NCI-H1105 (cell line): ENCODE data around the gene BMERB1.

Experiments used
- DNase-seq: peaks from one replicate; lab custom pipeline; 2025; lab: John Stamatoyannopoulos, UW

The BMERB1 gene

DNA sequence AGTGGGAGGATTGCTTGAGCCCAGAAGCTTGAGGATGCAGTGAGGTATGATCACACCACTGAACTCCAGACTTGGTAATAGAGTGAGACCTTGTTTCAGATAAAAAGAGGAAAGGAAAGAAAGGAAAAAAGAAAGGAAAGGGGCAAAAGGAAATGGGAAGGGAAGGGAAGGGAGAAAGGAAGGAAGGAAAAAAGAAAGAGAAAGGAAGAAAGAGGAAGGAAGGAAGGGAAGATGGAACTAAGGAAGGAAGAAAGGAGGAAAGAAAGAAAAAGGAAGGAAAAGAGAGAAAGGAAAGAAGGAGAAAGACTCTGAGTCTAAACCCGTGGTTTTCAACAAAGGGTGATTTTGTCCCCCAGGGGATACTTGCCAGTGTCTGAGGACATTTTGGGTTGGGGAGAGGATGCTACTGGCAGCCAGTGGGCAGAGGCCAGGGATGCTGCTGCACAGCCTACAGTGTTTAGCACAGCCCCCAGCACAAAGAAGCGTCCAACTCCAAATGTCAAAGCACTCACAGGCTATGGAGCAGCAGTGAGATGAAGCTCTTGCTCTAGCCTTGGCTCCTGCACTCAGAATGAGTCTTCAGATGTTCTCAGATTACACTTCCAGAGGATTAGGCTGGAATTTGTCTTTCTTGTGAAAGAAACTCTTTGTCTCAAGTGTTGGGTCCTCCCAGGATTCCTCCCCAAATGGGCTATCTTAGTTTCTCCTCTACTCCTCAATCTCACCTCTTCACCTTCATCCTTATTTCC lies 64.2 kb downstream of the BMERB1 start:
- no peak for DNase-seq

DNA sequence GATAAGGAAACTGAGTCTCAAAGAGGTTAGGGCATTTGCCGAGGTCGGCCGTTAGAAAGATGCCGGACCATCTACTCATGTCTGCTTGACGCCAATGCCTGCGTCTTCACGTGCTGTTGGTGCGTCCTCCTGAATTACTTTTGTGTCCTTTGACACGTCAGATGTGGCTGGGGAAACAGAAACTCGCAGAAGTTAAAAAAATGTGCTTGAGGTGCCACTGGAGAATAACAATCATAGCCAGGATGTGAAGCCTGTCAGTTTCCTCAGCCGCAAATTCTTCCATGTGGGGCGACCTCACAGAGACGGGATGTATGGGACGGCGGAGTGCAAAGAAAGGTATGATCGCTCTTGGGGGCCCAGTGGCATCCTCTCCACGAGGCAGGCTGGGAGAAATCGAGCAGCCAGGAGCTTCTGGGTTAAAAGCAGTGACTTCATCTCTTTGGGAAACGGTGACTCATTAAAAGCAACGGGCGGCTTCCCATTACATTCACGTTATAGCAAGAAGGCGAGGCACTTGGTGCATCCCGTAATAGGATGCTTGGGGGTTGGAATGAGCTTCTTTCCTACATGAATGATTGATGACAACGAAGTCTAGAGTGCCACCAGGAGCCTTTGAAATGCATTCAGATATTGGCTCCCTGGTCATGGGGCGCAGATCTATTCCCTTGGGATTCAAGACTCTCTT lies 67.8 kb downstream of the BMERB1 start:
- no peak for DNase-seq

DNA sequence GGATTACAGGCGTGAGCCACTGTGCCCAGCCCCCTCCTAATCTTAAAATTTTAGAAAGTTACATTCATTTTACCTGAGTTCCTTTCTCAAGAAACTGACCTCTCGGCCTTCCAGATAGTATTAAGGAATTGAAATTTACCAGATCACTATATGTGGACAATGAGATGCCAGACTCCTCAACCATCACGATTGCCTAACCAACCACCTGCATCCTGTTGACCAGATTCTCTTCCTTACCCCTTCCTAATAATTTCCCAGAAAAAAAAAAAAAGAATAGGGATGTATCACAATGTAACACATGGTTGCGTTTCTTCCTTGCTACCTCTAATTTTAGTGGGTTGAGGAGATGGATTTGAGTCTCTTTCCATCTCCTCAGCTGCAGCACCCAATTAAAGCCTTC lies 72.1 kb downstream of the BMERB1 start:
- no peak for DNase-seq

DNA sequence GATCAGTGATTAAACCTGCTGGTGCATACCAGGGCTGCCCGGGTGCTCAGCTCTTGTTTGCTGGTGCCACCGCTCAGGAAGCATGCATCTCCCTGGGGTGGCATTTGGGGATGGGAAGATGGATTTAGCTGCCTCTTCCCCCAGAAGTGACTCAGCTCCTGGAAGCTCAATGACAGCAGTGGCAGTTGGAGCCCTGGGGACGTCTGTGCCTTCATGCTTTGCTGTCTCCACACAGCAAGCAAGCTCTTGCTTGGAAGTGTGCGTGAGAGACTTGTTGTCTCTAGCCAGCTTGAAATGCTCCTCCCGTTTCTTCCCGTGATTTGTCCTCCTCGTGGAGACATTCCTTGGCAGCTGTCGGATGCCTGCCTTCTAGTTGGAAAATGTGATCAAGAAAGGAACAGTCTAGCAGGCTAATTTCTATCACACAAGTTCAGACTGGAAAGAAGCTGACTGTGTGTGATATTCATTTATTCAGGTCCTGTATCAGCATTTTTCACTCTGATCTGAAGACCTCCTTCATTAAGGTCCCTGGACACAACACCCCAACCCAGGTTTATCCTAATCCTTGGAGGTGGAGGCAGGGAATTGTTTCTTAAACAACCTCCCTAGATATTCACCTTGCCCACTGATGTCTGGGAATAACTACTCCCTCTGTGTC lies 73.0 kb downstream of the BMERB1 start:
- no peak for DNase-seq

DNA sequence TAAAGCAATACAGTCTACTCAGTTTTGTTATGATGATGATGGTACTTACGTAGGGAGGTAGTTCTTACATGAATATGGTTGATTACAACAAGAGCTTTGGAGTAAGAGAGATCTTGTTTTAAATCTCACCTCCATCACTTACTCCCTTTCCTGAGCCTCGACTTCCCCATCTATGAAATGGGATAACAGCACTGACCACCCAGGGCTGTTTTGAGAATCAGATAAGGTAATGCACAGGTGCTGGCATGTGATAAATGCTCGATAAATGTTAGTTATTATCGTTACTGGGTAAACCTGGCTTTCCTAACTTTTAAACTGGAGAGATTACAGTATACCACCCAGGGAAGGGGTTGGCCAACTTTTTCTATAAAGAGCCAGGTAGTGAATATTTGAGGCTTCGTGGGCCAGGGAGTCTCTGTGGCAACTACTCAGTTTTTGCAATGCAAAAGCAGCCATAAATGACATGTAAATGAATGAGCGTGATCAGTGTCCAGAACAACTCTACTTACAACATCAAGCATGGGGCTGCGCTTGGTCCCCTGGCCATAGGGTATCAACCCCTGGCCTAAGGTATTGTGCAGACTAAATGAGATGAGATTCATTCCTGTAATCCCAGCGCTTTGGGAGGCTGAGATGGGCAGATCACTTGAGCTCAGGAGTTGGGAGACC lies 73.7 kb downstream of the BMERB1 start:
- no peak for DNase-seq

DNA sequence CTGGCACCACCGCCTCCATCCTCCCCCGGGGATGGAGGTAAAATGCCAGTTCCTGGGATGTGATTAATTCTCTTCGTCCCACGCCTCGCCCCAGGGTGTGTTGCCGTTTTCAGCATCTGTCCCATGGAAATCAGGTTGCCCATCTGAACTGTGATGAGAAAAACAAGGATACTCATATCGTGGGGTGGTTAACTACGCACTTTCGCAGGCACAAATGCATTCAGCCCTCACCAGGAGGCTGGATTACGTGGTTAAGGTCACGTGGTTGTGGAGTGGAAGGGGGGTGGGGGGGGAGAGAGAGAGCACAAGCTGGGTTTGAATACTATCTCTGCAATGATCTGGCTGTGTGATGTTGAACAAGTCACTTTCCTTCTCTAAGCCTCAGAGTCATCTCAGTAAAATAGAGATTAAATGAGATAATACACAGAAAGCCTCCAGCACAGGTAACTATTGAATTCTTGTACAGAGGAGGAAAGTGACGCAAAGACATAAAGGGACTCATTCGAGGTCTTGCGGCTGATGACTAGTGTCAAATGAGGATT lies 74.7 kb downstream of the BMERB1 start:
- DNase-seq: no peak

DNA sequence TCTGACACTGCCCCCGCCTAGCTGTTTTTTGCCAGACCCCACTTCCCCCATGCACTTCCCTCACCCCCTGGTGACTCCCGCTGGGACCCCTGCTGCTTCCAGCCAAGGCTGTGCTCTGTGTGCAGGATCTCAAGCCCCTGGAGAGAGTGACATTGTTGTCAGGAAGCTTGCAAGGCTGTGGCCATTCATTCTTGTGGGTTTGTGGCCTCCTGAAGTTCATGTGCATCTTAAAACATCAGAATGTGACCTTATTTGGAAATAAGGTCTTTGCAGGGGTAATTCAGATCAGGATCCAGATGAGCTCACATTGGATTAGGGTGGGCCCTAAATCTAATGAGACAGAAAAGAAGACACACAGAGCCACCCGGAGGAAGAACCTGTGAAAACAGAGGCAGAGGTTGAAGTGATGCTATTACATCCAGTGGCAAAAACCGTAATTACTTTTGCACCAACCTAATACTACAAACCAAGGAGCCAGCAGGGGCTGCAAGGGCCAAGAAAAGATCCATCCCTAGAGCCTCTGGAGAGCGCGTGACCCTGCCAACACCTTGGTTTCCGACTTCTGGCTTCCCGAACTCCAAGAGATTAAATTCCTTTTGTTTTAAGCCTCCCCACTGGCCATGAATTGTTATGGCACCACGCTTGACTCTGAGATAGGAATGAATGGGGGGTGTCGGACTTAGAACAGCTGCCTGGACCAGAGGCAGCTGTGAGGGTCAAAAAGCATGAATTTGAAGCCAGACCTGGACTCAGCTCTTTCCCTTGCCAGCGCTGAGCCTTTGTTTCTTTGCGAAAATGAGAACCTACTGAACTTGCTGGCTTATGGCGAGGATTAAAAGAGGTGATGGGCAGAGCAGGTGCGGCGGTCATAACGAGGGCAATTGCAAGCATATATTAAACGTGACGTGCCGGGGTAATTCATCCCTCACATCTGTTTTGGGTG lies 75.5 kb downstream of the BMERB1 start:
- no peak for DNase-seq

DNA sequence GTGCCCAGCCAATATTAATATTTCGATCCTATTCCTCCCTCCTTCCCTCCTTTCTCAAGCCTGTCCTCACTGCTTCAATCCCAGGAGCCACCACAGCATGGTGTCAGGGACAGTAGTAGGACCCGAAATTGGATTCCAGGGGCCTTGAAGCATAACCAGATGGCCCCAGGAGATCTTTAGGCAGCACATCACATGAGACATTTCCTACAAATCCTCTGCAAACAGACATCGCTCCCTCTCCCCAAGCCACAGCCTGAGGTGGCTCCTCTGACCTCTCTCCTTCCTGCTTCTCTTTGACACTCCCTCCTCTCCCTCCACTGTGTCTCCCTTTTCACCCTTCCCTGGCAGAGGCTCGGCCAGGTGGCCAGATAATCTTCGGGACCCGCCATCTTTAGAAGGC lies 76.6 kb downstream of the BMERB1 start:
- no peak for DNase-seq

DNA sequence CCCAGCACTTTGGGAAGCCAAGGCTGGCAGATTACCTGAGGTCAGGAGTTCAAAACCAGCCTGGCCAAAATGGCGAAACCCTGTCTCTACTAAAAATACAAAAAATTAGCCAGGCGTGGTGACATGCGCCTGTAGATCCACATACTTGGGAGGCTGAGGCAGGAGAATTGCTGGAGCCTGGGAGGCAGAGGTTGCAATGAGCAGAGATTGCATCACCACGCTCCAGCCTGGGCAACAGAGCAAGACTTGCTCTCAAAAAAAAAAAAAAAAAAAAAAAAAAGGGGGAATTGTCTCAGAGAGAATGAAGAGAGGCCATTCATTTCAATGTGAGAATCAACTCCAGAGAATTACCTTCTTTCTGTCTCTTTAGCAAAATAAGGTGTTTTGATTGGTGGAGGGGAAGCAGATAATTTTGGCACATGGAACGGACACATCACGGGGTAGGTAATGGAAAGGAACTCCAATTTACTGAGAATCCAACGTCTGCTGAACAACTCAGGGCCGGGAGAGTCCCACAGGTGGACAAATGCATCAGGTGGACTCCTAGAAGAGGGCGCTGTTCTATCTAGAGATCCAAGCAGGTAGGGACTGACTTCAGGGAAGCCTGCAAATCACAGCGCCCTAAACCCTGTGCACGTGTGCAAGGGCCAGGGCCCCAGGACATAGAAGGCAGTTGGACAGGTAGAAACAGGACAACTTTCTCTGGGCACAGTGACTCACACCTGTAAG lies 77.5 kb downstream of the BMERB1 start:
- DNase-seq: no peak

DNA sequence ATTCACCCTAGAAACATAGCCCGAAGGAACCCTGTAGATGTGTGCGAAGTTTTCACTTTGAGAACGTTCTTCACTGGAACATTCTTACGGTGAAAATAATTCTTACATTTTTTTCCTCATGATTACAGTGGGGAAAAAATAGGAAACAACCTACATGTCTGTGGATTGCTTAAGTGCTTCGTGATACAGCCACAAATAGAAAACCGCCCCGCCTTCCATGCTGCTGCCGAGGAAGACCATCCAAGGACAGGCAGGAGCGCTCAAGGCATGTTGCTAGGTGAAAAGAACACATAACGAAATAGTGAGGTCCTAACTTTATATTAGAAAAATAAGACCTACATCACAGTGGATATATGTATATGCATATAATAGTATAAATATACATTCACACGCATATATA lies 78.8 kb downstream of the BMERB1 start:
- DNase-seq: no peak

DNA sequence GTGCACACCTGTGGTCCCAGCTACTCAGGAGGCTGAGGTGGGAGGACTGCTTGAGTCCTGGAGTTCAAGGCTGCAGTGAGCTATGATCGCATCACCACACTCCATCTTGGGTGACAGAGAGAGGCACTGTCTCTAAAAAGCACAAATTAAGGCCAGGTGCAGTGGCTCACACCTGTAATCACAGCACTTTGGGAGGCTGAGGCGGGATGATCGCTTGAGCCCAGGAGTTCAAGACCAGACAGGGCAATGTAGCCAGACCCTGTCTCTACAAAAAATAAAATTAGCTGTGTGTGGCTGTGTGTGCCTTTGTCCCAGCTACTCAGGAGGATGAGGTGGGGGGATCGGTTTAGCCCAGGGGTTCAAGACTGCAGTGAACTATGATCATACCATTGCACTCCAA lies 81.6 kb downstream of the BMERB1 start:
- no peak for DNase-seq

DNA sequence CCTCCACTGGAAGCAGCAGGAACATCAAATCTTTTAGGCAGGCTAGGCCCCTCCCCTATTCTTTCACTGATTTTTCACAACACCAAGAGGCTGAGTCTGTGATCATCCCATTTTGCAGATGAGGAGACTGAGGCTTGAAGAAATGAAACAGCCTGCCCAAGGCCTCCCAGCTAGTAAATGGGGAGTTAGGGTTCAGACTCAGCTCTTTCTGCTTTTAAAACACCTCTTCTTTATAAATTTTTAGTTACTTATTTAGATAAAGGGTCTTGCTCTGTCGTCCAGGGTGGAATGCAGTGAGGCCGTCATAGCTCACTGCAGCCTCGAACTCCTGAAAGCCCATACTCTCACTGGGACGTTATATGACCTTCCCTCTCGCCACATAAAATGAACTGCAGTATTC lies 82.2 kb downstream of the BMERB1 start:
- no peak for DNase-seq

DNA sequence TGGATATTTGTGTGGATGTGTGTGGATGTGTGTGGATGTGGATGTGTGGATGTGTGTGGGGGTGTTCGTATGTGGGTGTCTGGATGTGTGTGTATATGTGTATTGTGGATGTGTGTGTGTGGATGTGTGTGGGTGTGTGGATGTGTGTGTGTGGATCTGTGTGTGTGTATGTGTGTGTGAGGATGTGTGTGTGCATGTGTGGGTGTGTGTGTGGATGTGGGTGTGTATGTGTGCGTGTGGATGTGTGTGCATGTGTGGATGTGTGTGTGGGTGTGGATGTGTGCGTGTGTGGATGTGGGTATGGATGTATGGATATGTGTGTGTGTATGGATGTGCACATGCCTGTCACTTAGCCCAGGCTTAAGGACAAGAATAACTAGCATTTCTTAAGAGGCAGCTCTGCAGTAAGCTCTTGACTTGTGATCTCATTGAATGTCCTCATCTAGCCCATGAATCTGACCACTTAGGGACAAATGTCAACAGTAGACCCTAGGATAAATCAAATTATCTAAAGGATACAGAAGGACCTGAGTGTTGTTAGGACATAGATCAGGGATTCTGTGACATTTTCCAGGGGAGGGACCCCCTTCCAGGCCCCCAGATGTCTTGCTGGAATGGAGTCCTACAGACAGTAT lies 83.5 kb downstream of the BMERB1 start:
- no peak for DNase-seq

DNA sequence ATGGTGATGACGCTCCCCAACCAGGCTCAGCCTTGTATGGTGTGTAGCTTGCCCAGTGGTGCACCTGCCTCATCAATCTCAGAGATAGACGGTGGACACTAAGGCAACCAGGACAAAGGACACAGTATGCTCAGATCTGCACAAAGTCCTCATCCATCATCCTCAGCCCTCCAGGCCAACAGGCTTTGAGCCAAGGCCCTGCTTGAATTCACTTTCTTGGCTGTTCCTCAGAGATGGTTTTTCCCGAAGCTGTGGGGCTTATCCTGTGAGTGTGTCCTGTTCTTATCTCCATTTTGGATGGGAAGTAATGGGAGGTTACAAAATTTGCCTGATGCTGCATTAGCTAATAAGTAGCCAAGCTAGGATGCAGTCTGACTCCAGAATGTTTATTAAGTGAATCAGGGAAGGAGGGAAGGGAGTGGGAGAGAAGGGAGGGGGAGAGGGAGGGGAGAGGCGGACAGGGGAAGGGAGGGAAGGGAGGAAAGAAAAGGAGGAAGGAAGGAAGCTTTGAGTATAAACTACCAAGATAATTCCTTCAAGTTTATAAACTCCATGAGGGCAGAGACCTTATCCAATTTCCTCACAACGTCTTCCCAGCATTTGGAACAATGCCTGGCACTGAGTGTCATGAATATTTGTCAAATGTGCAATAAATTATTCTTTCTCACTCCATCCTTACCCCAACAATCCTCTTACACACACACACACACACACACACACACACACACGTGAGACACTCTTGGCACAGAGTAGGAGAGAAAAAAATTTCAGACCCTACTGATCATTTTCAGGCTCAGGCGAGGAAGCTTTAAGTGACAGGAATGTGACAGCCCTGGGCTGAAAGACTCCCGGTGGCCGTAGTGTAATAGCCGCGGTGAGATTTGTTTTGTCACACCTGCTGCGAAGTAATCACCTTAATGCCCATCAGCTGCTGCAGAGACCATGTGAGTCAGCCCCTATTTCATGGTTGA lies 84.3 kb downstream of the BMERB1 start:
- DNase-seq: no peak

DNA sequence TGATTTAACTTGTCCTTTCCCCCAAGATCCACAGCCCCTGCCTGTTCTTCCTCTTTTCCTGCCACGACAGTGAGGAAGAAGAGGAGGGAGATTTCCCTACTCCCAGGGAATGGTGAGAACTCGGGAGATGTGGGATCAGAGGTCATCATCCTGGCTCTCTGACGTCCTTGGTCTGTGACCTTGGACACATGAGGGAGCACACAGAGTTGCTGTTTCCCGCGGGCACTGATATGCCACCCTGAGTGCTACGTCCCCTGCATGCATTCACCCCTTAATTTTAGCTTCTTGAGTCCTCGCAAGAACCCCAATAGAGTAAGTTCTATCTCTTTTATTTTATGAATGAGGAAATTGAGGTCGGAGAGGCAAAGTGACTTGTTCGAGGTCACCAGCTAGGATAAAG lies 85.4 kb downstream of the BMERB1 start:
- DNase-seq: no peak

DNA sequence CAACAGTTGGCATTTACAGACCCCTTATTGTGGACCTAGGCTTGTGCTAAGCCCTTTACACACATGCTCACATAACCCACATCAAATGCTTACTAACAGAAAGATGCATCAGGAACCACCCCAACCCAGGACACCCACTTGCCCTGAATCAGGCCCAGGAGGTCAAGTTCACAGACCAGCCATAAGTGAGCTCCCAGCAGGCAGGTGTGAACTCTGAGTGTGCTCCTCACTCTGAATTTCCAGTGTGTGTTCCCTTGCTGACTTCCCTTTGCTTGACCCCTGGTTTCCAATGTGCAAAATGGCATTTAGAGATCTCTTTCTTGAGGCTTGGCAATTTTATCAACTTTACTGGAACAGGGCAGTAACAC lies 87.0 kb downstream of the BMERB1 start:
- DNase-seq: no peak

DNA sequence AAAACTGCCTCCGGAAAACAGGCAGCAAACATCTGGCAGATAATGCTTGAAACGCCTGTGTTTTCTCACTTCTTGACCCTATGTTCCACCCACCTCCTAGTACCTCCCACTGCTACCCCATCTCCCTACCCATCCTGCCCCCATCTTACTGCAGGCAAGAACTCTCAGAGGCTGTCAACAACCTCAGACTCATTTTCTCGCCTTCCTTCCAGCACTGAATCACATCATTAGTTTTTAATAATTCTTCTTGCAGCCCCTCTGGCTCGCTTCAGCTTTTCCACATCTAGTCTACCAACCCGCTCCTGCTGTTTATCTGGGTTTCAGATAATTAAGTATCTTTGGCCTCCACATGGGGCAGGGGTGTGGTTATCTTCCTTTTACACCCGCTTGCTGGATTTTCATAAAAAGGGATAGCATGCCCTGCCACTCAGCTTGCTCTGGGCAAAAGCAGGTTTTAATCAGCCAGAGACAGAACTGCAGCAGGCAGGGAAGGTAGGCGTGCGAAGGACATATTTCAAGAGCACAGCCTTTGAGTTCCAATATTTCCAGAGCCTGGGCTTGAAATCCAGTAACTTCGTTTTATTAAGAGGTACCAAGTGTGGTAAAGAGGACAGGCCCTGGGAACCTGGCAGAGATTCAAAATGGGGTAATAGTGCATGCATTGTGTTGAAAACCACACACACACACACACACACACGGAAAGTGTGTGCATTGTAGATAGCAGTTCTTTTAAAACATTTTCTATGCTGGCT lies 87.5 kb downstream of the BMERB1 start:
- DNase-seq: no peak

DNA sequence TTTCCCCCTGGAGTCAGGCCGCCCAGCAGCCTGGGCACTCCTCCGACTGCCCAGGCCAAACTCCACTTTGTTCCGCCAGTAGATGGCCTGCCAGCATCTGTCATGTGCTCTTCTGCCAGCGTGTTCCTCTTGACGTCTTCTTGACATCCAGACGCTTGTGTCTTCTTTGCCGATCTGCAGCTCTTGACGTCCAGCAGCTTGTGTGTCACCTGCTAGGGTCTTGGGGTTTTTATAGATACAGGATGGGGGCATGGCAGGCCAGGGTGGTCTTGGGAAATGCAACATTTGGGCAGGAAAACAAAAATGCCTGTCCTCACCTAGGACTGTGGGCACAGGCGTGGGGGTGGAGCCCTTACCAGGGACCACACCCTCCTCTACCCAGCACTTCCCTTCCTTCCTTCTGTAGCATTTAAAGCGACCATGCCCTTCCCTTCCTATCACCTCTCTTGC lies 88.7 kb downstream of the BMERB1 start:
- DNase-seq: no peak
